Measurements from ENCODE around the gene GRK5. TPM values are rescaled to one million over a fixed set of nuclear protein-coding genes. Genes with fewer than 3 reads are reported as not detected.

GRK5 gene
- total RNA-seq, 1 donor from 2014 or later, result 52.8 TPM

GRCh38 chr10:119401671-119402395 is 194.5 kb downstream of the GRK5 start:
- peak; percentile 82 for DNase-seq
- peaks cover 80% of the 10 kb centered on the region for H3K4me1 ChIP-seq
- H3K27me3 ChIP-seq (ENCODE audit: low read depth), result no peaks in the 10 kb centered on the region
- no peak overlapping the region for H3K4me3 ChIP-seq
- peak overlapping the region; percentile 89 for H3K27ac ChIP-seq (replicated peaks)
- H3K9me3 ChIP-seq (replicated peaks), result no peaks in the 10 kb centered on the region
- TF ChIP-seq CTCF (IDR thresholded peaks at IDR 0.05; ENCODE audit: borderline replicate concordance), result no peak
- intact Hi-C loops (cut with micrococcal nuclease), result no loop called here
- peaks cover 32% of the 10 kb centered on the region for H3K36me3 ChIP-seq

- intact Hi-C loops (cut with micrococcal nuclease), result no loop called here
- H3K9me3 ChIP-seq (replicated peaks), result no peaks in the 10 kb centered on the region
- peaks cover 13% of the 10 kb centered on the region for H3K36me3 ChIP-seq
- no peaks in the 10 kb centered on the region for H3K27me3 ChIP-seq (ENCODE audit: low read depth)
- H3K27ac ChIP-seq (replicated peaks), result peak overlapping the region; percentile 89
- H3K4me1 ChIP-seq, result peaks cover 87% of the 10 kb centered on the region
- no peak overlapping the region for H3K4me3 ChIP-seq
- no peak for TF ChIP-seq CTCF (IDR thresholded peaks at IDR 0.05; ENCODE audit: borderline replicate concordance)
- DNase-seq, result no peak
These were observed 196.6 kb downstream of the GRK5 start for GRCh38 chr10:119403921-119404320.

- intact Hi-C loops (cut with micrococcal nuclease), result no loop called here
- peaks cover 92% of the 10 kb centered on the region for H3K4me1 ChIP-seq
- no peak for DNase-seq
These were observed 197.5 kb downstream of the GRK5 start for GRCh38 chr10:119404719-119405519.

GRCh38 chr10:119405520-119405807 is 198.1 kb downstream of the GRK5 start:
- Histone ChIP-seq H3K27me3 (ENCODE audit: low read depth) (no peaks in the 10 kb centered on the region), H3K36me3 (peaks cover 4% of the 10 kb centered on the region), H3K4me3 (no peak overlapping the region), H3K4me1 (peaks cover 92% of the 10 kb centered on the region), H3K27ac (replicated peaks) (peak overlapping the region; percentile 89), H3K9me3 (replicated peaks) (no peaks in the 10 kb centered on the region)
- intact Hi-C loops (cut with micrococcal nuclease), result no loop called here
- no peak for DNase-seq
- TF ChIP-seq CTCF (IDR thresholded peaks at IDR 0.05; ENCODE audit: borderline replicate concordance), result no peak

More at GRCh38 chr10:119404719-119405519, 197.5 kb downstream of the GRK5 start:
- TF ChIP-seq CTCF (IDR thresholded peaks at IDR 0.05; ENCODE audit: borderline replicate concordance), result no peak
- H3K9me3 ChIP-seq (replicated peaks), result no peaks in the 10 kb centered on the region
- H3K36me3 ChIP-seq, result peaks cover 7% of the 10 kb centered on the region
- no peak overlapping the region for H3K4me3 ChIP-seq
- peak overlapping the region; percentile 89 for H3K27ac ChIP-seq (replicated peaks)
- H3K27me3 ChIP-seq (ENCODE audit: low read depth), result no peaks in the 10 kb centered on the region

- peak overlapping the region; percentile 89 for H3K27ac ChIP-seq (replicated peaks)
- DNase-seq, result no peak
- intact Hi-C loops (cut with micrococcal nuclease), result no loop called here
- no peaks in the 10 kb centered on the region for H3K9me3 ChIP-seq (replicated peaks)
- H3K27me3 ChIP-seq (ENCODE audit: low read depth), result no peaks in the 10 kb centered on the region
- H3K36me3 ChIP-seq, result no peaks in the 10 kb centered on the region
- peaks cover 92% of the 10 kb centered on the region for H3K4me1 ChIP-seq
- no peak overlapping the region for H3K4me3 ChIP-seq
- TF ChIP-seq CTCF (IDR thresholded peaks at IDR 0.05; ENCODE audit: borderline replicate concordance), result no peak
These were observed 198.8 kb downstream of the GRK5 start for GRCh38 chr10:119406137-119406536.

Measured in left ventricle myocardium inferior (tissue), 1 donor.